SK-N-MC (cell line): ENCODE data around the gene SP3.

Experiments
- DNase-seq: peaks from one replicate; pipeline ENCODE4 v3.0.0-alpha.2; 2011; ENCODE audit warnings: low read depth, low spot score
- H3K27ac ChIP-seq: fragments of 200-600 bp; sonication (generic); 2 replicates; pipeline ENCODE4 v1.5.1; 2016; ENCODE audit warnings: mixed run types
- H3K36me3 ChIP-seq: fragments of 200-600 bp; sonication (generic); 2 replicates; pipeline ENCODE4 v1.6.1; 2017; ENCODE audit warnings: antibody characterized with exemption, low read length, mixed read lengths; ENCODE audit not compliant: insufficient read depth
- H3K4me3 ChIP-seq: fragments of 200-600 bp; sonication (generic); 2 replicates; pipeline ENCODE4 v1.5.1; 2016
- H3K9ac ChIP-seq: fragments of 200-600 bp; sonication (generic); 2 replicates; pipeline ENCODE4 v1.8.0; 2017; ENCODE audit warnings: mixed run types, mixed read lengths; ENCODE audit not compliant: insufficient read length
- H3K9me3 ChIP-seq: fragments of 200-600 bp; sonication (generic); 2 replicates; pipeline ENCODE4 v1.6.1; 2017; ENCODE audit warnings: low read depth, mild to moderate bottlenecking, antibody characterized with exemption, low read length, moderate library complexity, mixed read lengths
- EZH2 ChIP-seq: fragments of 200-600 bp; sonication (generic); IDR thresholded peaks from one replicate; pipeline ENCODE4 v1.6.1; 2017; ENCODE audit warnings: antibody characterized with exemption
- FOXP2 ChIP-seq: optimal IDR thresholded peaks from 2 replicates; pipeline ENCODE3; 2011; ENCODE audit warnings: mild to moderate bottlenecking, moderate library complexity; ENCODE audit not compliant: insufficient read depth; ENCODE audit errors: extremely low read length, control extremely low read depth
- POLR2AphosphoS5 ChIP-seq: IDR thresholded peaks from 2 replicates; pipeline ENCODE4 v1.6.1; 2012; ENCODE audit warnings: mild to moderate bottlenecking, low read depth, low read length, borderline replicate concordance

Gene SP3

DNA sequence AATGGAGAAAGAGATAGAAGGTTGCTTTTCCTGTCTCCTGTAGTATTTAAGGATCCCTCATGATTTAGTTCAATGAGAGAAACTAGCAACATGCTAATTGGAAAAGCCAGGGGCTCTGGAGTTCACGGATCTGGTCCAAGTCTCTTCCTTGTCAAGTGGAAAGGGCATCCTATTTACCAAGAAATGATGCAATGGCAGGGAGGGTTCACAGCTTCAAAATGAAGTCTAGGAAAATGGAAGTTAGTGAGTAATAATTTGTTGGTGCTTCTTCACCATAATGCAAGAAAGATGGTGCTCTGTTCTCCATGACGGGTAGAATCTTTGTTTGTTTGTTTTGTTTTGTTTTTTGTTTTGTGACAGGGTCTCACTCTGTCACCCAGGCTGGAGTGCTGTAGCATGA lies 34.6 kb upstream of the SP3 start:
- no peak overlapping the region for H3K27ac ChIP-seq
- no peaks in the 10 kb centered on the region for H3K9me3 ChIP-seq
- no peak for TF ChIP-seq POLR2AphosphoS5
- no peak for TF ChIP-seq FOXP2
- no peak for TF ChIP-seq EZH2
- no peak overlapping the region for H3K9ac ChIP-seq
- DNase-seq: no peak
- no peak overlapping the region for H3K4me3 ChIP-seq
- no peaks in the 10 kb centered on the region for H3K36me3 ChIP-seq

DNA sequence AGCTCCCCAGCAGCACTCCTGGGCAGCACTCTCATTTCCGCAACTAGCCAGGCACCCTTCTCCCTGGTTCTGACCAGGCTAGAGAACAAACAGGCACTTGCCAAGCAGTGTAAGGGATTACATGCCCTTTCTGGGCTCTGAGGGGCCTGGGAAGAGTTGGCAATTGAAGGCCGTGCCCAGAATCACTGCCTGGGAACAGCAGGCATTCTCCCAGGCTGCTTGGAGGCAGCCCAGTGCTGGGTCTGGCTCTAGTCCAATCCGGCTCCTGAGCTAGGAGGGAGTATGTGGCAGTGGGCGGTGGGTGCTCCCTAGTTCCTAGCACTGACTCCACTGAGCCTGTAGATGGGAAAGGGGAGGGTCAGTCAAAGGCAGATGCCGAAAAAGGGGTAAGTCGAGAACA lies 34.1 kb upstream of the SP3 start:
- TF ChIP-seq FOXP2 (no peak), EZH2 (no peak), POLR2AphosphoS5 (no peak)
- H3K27ac ChIP-seq: no peak overlapping the region
- no peaks in the 10 kb centered on the region for H3K9me3 ChIP-seq
- no peak overlapping the region for H3K4me3 ChIP-seq
- H3K9ac ChIP-seq: no peak overlapping the region
- DNase-seq: no peak
- no peaks in the 10 kb centered on the region for H3K36me3 ChIP-seq

DNA sequence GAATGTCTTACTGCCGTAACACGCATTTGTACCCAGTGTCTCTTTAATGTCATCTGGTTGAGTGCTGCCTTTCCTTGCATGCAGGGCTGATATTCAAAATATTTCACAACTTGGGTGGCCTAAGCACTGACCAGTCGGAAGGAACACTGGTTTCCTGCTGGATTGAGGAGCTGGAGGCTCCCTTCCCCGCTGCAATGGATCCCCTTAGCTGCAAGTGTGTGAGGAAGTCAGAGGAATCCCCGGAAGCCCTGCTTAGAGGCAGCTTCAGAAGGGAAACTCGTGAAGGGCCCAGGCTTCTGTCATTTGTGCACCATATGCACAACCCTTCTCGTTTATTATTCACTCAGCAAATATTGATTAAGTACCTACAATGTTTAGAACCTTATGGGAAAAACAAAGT lies 33.2 kb upstream of the SP3 start:
- no peaks in the 10 kb centered on the region for H3K36me3 ChIP-seq
- H3K27ac ChIP-seq: no peak overlapping the region
- H3K4me3 ChIP-seq: no peak overlapping the region
- no peak for DNase-seq
- no peak overlapping the region for H3K9ac ChIP-seq
- H3K9me3 ChIP-seq: no peaks in the 10 kb centered on the region
- TF ChIP-seq EZH2: no peak
- no peak for TF ChIP-seq POLR2AphosphoS5
- TF ChIP-seq FOXP2: no peak

DNA sequence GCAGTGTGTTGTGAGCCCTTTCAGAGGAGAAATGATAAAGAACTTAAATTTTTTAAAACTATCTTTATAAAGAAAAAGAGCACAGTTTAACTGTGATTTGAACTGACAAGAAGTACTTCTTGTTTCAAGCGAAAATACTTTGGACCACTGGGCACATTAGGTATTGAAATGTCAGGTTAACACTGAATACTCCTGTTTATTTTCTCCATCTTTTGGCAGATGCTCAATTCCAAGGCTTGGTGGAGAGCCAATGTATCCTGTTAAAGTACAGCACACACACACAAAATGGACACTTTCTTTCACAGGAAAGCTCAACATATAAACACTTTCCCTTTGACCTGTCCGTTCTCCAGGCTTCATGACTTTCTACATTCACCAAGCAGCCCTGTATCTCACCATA lies 32.6 kb upstream of the SP3 start:
- no peaks in the 10 kb centered on the region for H3K9me3 ChIP-seq
- TF ChIP-seq EZH2 (no peak), POLR2AphosphoS5 (no peak), FOXP2 (no peak)
- H3K4me3 ChIP-seq: no peak overlapping the region
- no peak for DNase-seq
- no peak overlapping the region for H3K27ac ChIP-seq
- no peaks in the 10 kb centered on the region for H3K36me3 ChIP-seq
- no peak overlapping the region for H3K9ac ChIP-seq

DNA sequence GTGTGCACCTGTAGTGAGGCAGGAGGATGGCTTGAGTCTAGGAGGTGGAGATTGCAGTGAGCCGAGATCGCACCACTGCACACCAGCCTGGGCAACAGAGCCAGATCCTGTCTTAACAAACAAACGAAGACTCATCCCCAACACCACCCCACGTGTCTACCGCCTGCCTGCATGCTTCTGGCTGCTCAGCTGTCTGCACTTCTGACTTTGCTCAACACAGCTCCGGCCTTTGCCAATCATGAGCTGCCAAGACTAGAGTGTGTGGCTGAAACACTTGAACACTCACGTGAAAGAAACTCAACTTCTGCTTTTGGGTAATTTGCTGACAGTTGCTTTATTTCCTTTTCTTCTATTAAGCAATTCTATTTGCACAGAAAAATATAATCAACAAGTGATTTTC lies 32.1 kb upstream of the SP3 start:
- no peak overlapping the region for H3K27ac ChIP-seq
- H3K36me3 ChIP-seq: no peaks in the 10 kb centered on the region
- H3K9me3 ChIP-seq: no peaks in the 10 kb centered on the region
- TF ChIP-seq POLR2AphosphoS5 (no peak), FOXP2 (no peak), EZH2 (no peak)
- H3K9ac ChIP-seq: no peak overlapping the region
- no peak for DNase-seq
- no peak overlapping the region for H3K4me3 ChIP-seq

DNA sequence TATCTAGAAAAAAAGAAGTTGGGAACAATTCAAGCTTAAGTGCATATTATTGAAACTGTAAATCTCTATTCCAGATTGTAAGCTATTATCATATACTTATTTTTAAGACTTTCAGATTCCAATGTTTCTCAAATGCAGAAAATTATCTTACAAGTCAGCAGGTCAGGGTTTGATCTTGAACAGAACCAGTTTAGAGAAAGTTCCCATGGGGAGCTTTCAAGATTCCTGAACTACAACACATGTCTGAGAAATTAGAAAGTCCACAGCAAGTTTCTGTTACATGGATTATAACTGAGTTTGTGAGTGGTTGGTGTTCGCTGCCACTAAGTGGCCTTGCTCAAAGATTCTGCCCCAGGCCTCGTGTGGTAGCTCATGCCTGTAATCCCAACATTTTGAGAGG lies 31.6 kb upstream of the SP3 start:
- Histone ChIP-seq H3K9me3 (no peaks in the 10 kb centered on the region), H3K4me3 (no peak overlapping the region), H3K36me3 (no peaks in the 10 kb centered on the region), H3K9ac (no peak overlapping the region), H3K27ac (no peak overlapping the region)
- TF ChIP-seq EZH2 (no peak), FOXP2 (no peak), POLR2AphosphoS5 (no peak)
- DNase-seq: no peak

DNA sequence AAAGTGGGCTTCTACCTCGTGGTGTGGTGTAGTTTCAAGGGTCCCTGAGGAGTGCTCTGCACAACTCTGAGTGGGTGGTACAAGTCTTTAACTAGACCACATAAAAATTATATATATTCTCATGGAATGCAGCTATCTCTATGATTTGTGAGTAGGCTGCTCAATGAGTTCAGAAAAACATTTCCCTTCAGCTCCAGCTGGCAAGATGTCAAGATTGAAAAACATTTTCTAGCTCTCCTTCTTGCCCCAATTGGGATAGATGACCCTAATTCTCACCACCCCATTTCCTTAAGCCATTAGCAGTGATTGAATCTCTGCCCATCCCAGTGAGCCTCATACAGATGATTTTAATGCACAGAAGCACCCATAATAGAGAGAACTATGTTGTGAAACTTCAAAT lies 28.3 kb upstream of the SP3 start:
- no peaks in the 10 kb centered on the region for H3K9me3 ChIP-seq
- TF ChIP-seq POLR2AphosphoS5: no peak
- TF ChIP-seq FOXP2: no peak
- no peak for TF ChIP-seq EZH2
- H3K36me3 ChIP-seq: no peaks in the 10 kb centered on the region
- no peak overlapping the region for H3K4me3 ChIP-seq
- H3K27ac ChIP-seq: no peak overlapping the region
- H3K9ac ChIP-seq: no peak overlapping the region
- no peak for DNase-seq

DNA sequence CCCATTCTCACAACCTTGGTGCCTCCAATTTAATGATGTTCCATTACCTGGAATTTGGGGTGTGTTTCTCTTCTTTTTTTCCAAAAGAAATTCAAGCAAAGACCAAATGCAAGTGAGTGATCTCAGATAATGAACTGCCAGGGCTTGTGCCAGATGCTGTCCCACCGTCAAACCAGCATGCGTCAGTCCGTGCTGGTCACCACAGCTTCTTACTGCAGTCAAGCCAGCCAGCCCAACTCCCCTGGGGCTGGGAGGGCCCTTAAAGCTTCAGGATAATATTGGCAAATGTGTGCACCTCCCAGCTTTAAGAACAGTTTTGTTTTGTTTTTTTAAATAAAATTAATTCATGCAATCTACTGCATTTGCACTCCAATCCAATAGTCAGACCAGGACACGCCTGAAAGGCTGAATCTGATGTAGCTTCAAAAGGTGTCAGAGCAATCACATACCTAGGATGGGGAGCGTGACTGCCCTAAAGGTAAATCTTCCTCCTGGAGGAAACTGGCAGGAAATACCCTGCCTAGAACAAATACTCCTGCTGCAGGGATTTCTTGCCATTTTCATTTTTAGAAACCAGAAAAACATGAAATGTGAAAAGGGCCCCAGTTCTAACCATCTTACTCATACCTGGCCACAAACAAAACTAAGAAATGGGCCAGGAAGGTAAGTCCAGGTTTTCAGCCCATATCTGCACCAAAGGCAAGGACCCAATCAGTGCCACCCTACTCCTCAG lies 26.8 kb upstream of the SP3 start:
- H3K36me3 ChIP-seq: no peaks in the 10 kb centered on the region
- no peak overlapping the region for H3K27ac ChIP-seq
- DNase-seq: no peak
- no peaks in the 10 kb centered on the region for H3K9me3 ChIP-seq
- no peak for TF ChIP-seq EZH2
- no peak for TF ChIP-seq FOXP2
- TF ChIP-seq POLR2AphosphoS5: no peak
- no peak overlapping the region for H3K4me3 ChIP-seq
- H3K9ac ChIP-seq: no peak overlapping the region
